Stomach (tissue), 19 donors: ENCODE results near the gene MRPL1. TPM values are rescaled to one million over a fixed set of nuclear protein-coding genes. Genes with fewer than 3 reads are reported as not detected.

Source experiments
- DNase-seq, 2 donors: peaks; one replicate each; pipeline versions ENCODE4 v3.0.0 to v3.0.0-alpha.2; 2013 to 2019
- H3K27ac ChIP-seq, 5 donors: fragments of 200-600 bp in 4 of 5; sonication (generic) in 4 of 5; one replicate each; pipeline ENCODE4 v1.5.1; 2013 to 2019; ENCODE audit warnings: mild to moderate bottlenecking in 1 of 5, moderate library complexity in 1 of 5
- H3K27me3 ChIP-seq, 3 donors: fragments of 200-600 bp; sonication (generic); one replicate each; pipeline ENCODE4 v1.5.1; 2017 to 2019; ENCODE audit warnings: mixed run types in 1 of 3
- H3K36me3 ChIP-seq, 4 donors: fragments of 200-600 bp; sonication (generic); 1 replicate in 3 of 4; 2 replicates in 1 of 4; pipeline ENCODE4 v1.5.1; 2016 to 2019
- H3K4me1 ChIP-seq, 4 donors: fragments of 200-600 bp; sonication (generic); one replicate each; pipeline ENCODE4 v1.5.1; 2016 to 2019
- H3K4me3 ChIP-seq, 4 donors: fragments of 200-600 bp; sonication (generic) in 3 of 4; one replicate each; pipeline ENCODE4 v1.5.1; 2016 to 2019; ENCODE audit warnings: mild to moderate bottlenecking in 1 of 4
- H3K9me3 ChIP-seq, 4 donors: fragments of 200-600 bp; sonication (generic); one replicate each; pipeline ENCODE4 v1.5.1; 2016 to 2019
- EP300 ChIP-seq: sonication (generic); formaldehyde crosslinking; IDR thresholded peaks from one replicate; pipeline ENCODE4 v1.6.1; 2017; ENCODE audit warnings: antibody characterized with exemption
- POLR2A ChIP-seq, 4 donors: fragments of 450-650 bp; IDR thresholded peaks; one replicate each; pipeline ENCODE4 v1.6.1; 2016; ENCODE audit warnings: antibody characterized with exemption in 4 of 4, control low read depth in 2 of 4, mild to moderate bottlenecking in 1 of 4, moderate library complexity in 1 of 4
- POLR2AphosphoS5 ChIP-seq, 3 donors: sonication (generic); formaldehyde crosslinking; IDR thresholded peaks; one replicate each; pipeline ENCODE4 v1.6.1; 2016; ENCODE audit warnings: antibody characterized with exemption in 3 of 3
- WGBS, 5 donors: extraction: QIAGEN DNeasy Blood & Tissue Kit in 3 of 5; methylation state at CpG; one replicate each; pipeline versions ENCODE4 v1.1.5 to v1.1.7; 2013 to 2018; 5-methylcytosine and 5-hydroxymethylcytosine counted together
- intact Hi-C: fragments of 100-400 bp; cut with DNase I; formaldehyde crosslinking; loops from one replicate; pipeline ENCODE4 v1.15.1; 2023; ENCODE audit warnings: low total_unique reads
- long read RNA-seq, 10 donors: transcript quantifications; one replicate each; lab custom pipeline, GENCODE V29; 2026
- polyA plus RNA-seq, 3 donors: library from polyadenylated mRNA; stranded (reverse); fragments of 200-250 nt; gene quantifications; one replicate each; pipeline ENCODE4 v1.2.3, GENCODE V29; 2013
- total RNA-seq, 5 donors: library from RNA; depleted of rRNA; stranded (reverse); fragments of >200 nt; gene quantifications; one replicate each; pipeline versions ENCODE4 v1.1.0 to v1.2.3, GENCODE V29; 2014 to 2016
- TF ChIP-seq, protein P1 (sequence below), 7 experiments: fragments of 450-650 bp in 4 of 7; fragments of 200-600 bp in 3 of 7; sonication (generic) in 3 of 7; IDR thresholded peaks; one replicate each; pipeline ENCODE4 v1.5.1; 2016 to 2019; ENCODE audit warnings: antibody characterized with exemption in 7 of 7, control low read depth in 2 of 7, mild to moderate bottlenecking in 1 of 7
- donor health status: healthy with polysubstance abuse.
- donor health status: Bipolar disorder and iron deficiency.
- donor health status: healthy.

Gene MRPL1
- 100 to 1,000 TPM in 1 of 5 donors, 10 to 100 TPM in 3, 1 to 10 TPM in 1; 1.8 to 133 (median 30.5) TPM for total RNA-seq
- 10 to 100 TPM; 36.4 to 38.5 (median 37.5) TPM for polyA plus RNA-seq
- long read RNA-seq, donor 1, partial matches to known transcripts, result 0 of 4 reads
- long read RNA-seq, donor 1, other reads (novel, unspliced or antisense), result 0 of 4 reads
- long read RNA-seq, donor 2, partial matches to known transcripts, result 0 of 2 reads
- long read RNA-seq, donor 2, other reads (novel, unspliced or antisense), result 0 of 2 reads
- long read RNA-seq, donor 3, transcript MRPL1-201 (9 exons, 1,490 nt), result major isoform, 7 of 7 reads
- long read RNA-seq, donor 3, partial matches to known transcripts, result 0 of 7 reads
- long read RNA-seq, donor 3, other reads (novel, unspliced or antisense), result 0 of 7 reads
- long read RNA-seq, donor 4, partial matches to known transcripts, result 0 of 2 reads
- long read RNA-seq, donor 4, other reads (novel, unspliced or antisense), result 0 of 2 reads
- long read RNA-seq, donor 5, transcript MRPL1-201 (9 exons, 1,490 nt), result major isoform, 6 of 6 reads
- long read RNA-seq, donor 5, partial matches to known transcripts, result 0 of 6 reads
- long read RNA-seq, donor 5, other reads (novel, unspliced or antisense), result 0 of 6 reads
- long read RNA-seq, donor 6, result 0 reads
- long read RNA-seq, donor 7, transcript MRPL1-201 (9 exons, 1,490 nt), result major isoform, 11 of 17 reads
- long read RNA-seq, donor 7, partial matches to known transcripts, result 6 of 17 reads
- long read RNA-seq, donor 7, other reads (novel, unspliced or antisense), result 0 of 17 reads
- long read RNA-seq, donor 8, transcript MRPL1-201 (9 exons, 1,490 nt), result major isoform, 13 of 13 reads
- long read RNA-seq, donor 8, partial matches to known transcripts, result 0 of 13 reads
- long read RNA-seq, donor 8, other reads (novel, unspliced or antisense), result 0 of 13 reads
- long read RNA-seq, donor 9, transcript MRPL1-201 (9 exons, 1,490 nt), result major isoform, 6 of 11 reads
- long read RNA-seq, donor 9, partial matches to known transcripts, result 5 of 11 reads
- long read RNA-seq, donor 9, other reads (novel, unspliced or antisense), result 0 of 11 reads
- long read RNA-seq, donor 10, transcript MRPL1-201 (9 exons, 1,490 nt), result major isoform, 6 of 6 reads
- long read RNA-seq, donor 10, partial matches to known transcripts, result 0 of 6 reads
- long read RNA-seq, donor 10, other reads (novel, unspliced or antisense), result 0 of 6 reads

DNA sequence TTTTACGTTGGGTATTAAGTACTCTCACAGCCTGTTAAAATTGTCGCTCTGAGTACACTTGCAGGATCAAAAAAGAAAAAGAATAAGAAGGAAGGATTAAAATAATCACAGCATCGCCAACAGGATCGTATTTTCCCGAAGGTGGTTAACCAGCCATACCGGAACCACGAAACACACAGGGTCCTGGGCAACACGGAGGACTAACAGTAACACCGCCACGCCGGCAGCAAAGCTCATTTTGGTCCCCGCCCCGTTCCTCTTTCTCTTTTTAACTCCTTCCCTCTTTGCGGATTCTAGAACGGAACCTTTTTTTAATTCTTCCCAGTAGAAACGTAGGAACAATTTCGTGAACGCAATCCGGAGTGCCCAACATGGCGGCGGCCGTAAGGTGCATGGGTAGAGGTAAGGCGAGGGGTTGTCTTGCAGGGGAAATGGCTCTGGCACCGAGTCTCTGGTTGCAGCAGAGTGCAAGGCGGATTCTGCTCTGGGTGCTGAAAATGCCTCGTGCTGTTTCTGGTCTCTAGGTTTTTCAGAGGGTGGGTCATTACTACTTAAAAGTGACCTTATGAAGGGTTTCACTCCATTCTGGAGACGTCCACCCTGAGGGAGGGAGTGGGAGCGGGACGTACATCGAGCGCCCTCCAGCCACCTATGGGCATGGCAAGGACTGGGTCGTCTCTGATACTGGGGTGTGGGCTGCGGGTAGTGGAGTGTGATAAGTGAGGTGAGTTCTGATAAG, at the start of gene MRPL1:
MRPL1 (plus strand) TSS at position 353 of the 739 bp plus-strand sequence; CDS start at position 372, 19 bp downstream.
- peaks cover 0 to 15% (median 9%) of the 10 kb centered on the region in 4 donors for H3K36me3 ChIP-seq
- no peaks in the 10 kb centered on the region for H3K27me3 ChIP-seq
- TF ChIP-seq POLR2AphosphoS5 (IDR thresholded peaks at IDR 0.05) (peak; percentile 83 to 94 (median 93)), POLR2A (IDR thresholded peaks at IDR 0.05) (peak in 2 of 4 donors; percentile 9 to 31), EP300 (no peak)
- TF ChIP-seq, protein P1, sequence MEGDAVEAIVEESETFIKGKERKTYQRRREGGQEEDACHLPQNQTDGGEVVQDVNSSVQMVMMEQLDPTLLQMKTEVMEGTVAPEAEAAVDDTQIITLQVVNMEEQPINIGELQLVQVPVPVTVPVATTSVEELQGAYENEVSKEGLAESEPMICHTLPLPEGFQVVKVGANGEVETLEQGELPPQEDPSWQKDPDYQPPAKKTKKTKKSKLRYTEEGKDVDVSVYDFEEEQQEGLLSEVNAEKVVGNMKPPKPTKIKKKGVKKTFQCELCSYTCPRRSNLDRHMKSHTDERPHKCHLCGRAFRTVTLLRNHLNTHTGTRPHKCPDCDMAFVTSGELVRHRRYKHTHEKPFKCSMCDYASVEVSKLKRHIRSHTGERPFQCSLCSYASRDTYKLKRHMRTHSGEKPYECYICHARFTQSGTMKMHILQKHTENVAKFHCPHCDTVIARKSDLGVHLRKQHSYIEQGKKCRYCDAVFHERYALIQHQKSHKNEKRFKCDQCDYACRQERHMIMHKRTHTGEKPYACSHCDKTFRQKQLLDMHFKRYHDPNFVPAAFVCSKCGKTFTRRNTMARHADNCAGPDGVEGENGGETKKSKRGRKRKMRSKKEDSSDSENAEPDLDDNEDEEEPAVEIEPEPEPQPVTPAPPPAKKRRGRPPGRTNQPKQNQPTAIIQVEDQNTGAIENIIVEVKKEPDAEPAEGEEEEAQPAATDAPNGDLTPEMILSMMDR (IDR thresholded peaks at IDR 0.05), result peak in 1 of 7 experiments; percentile 7
- 0% methylated on average over 32 to 33 of the region's 33 CpGs for WGBS, 5 donors
- peak within 1 kb of the TSS; percentile 85 to 98 (median 95) for H3K27ac ChIP-seq
- no peaks in the 10 kb centered on the region for H3K9me3 ChIP-seq
- intact Hi-C loops, result no loop called here
- peaks cover 8 to 38% (median 24%) of the 10 kb centered on the region in 4 donors for H3K4me1 ChIP-seq
- peak; percentile 93 to 97 for DNase-seq
- H3K4me3 ChIP-seq, result peak within 1 kb of the TSS; percentile 70 to 90 (median 73)

DNA sequence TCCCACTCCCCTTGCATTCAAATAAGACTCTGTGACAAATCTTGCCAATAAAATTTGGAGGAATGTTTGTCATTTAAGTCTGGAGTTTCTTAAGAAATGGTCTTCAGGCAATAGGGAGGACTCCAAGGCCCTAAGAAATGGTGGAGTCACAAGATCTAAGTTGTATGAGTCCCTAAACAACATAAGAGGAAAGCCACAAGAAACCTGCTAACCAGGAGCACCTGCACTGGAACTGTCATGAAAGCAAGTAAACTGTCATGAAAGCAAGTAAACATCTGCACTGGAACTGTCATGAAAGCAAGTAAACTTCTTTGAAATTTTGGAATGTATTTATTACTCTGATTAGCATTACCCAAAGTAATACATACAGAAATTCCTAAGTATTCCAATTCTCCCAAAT, 47.0 kb upstream of the MRPL1 start:
- Histone ChIP-seq H3K27ac (peak overlapping the region in 2 of 5 donors; percentile 38 to 52), H3K4me1 (peaks cover 21 to 65% (median 34%) of the 10 kb centered on the region in 4 donors)

DNA sequence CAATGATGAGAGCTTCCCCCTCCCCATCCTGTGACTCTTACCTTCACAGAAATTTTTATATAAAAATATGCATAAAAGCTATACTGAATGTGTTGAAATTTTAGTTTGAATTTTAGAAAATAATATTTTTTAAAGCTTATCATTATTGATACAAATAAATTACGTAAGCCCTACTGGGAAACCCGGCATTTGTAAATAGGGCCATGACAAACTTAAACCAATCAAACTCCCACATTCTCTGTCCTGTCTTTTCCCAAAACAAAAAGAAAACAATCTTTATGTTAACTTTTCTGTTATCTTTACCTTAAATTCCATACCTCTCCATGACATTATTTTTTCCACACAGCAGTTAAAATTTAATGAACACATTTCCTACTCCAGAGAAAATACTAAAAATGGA, 46.1 kb upstream of the MRPL1 start:
- Histone ChIP-seq H3K4me1 (peaks cover 28 to 67% (median 43%) of the 10 kb centered on the region in 4 donors), H3K9me3 (no peaks in the 10 kb centered on the region), H3K4me3 (no peak overlapping the region), H3K27ac (peak overlapping the region in 4 of 5 donors; percentile 19 to 100 (median 99)), H3K27me3 (no peaks in the 10 kb centered on the region), H3K36me3 (no peaks in the 10 kb centered on the region)
- intact Hi-C loops, result no loop called here
- TF ChIP-seq, protein P1 (IDR thresholded peaks at IDR 0.05), result no peak
- TF ChIP-seq EP300 (no peak), POLR2AphosphoS5 (IDR thresholded peaks at IDR 0.05) (no peak), POLR2A (IDR thresholded peaks at IDR 0.05) (no peak)
- DNase-seq, result no peak
- 48 to 74% (median 64%) methylated on average over 2 of the region's 2 CpGs for WGBS, 5 donors

More for the DNA sequence above, 47.0 kb upstream of the MRPL1 start:
- peak in 1 of 2 donors; percentile 7 for DNase-seq
- intact Hi-C loops, result no loop called here
- Histone ChIP-seq H3K9me3 (no peaks in the 10 kb centered on the region), H3K27me3 (no peaks in the 10 kb centered on the region), H3K4me3 (no peak overlapping the region), H3K36me3 (no peaks in the 10 kb centered on the region)
- TF ChIP-seq EP300 (no peak), POLR2AphosphoS5 (IDR thresholded peaks at IDR 0.05) (no peak)
- TF ChIP-seq, protein P1 (IDR thresholded peaks at IDR 0.05), result no peak
